HG02885 (cell line): ENCODE data around the gene TMEM86B.

Experiments
- ATAC-seq: cut with Tn5 transposase; IDR thresholded peaks from one replicate; pipeline ENCODE4 v1.9.1; 2021; ENCODE audit warnings: mild to moderate bottlenecking; ENCODE audit not compliant: unreplicated experiment, poor library complexity

The TMEM86B gene

GRCh38 chr19:55257461-55258420, 29.2 kb upstream of the TMEM86B start:
- no peak for ATAC-seq

DNA sequence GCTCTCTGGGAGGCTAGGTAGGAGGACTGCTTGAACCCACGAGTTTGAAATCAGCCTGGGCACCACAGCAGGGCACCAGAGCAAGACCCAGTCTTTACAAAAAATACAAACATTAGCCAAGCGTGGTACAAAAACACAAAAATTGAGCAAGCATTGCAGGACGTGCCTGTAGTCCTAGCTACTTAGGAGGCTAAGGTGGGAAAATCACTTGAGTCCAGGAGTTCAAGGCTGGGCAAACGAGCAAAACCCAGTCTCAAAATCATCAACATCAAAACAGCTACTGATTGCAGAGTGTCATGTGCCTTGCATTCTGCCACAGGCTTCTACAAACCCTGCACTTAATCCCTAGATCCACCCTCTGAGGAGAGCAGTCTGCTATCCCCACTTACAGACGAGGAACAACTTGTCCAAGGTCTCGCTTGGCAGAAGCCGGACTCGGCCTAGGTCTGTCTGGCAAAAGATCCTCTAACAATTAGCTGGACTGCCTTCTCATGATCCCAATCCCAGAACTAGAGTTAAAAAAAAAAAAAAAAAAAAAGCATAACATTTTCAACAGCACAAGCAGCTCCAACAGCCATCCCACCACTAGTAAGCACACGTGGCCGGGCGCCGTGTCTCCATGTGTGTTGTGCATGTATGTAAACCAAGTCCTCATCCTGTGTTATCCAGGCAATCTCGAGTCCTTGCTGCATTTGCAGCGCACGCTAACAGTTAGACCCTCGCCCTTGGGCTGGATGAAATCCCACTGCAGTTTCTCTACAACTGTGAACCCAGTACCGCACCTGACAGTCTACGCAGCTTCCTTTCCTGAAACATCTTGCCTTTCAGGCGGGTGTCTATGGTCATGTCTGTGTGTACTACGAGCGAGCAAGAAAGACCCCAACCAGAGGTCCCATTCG, 28.2 kb upstream of the TMEM86B start:
- ATAC-seq = no peak

DNA sequence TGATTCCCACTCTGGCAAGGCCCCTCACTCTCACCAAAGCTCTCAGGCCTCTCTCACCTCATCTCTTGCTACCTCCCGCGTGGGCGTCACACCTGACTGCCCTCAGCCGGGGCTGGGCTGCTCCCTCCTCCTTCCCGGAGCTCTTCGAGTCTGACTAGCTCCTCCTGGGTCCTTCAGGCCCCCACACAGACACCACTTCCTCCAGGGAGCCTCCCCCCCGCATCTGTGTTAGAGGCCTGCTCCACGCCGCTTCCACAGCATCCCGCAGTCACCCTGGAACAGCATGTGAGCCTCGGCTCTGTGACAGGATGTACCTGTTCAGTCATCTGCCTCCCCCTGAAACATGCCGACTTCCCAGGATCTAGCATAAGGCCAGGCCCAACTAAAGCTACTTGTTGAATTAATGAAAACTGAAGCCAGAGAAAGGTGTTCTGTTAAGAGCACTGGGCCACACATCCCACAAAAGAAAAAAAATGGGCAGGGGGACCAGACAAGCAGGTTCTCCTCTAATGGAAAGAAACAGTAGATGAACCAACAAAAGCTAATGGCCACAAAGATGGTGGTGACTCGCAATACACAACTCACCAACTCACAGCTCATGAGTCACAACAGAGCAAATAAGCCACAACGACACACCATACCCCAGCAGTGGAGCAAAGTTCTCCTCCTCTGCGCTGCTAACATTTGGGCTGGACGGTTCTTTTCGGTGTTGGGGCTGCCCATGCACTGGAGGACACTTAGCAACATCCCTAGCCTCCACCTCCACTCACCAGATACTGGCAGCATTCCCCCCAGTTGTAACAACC, 27.3 kb upstream of the TMEM86B start:
- no peak for ATAC-seq

- ATAC-seq = no peak
Measured at GRCh38 chr19:55254625-55254977, 26.0 kb upstream of the TMEM86B start.

- no peak for ATAC-seq
Measured at GRCh38 chr19:55253842-55254624, 25.5 kb upstream of the TMEM86B start.

DNA sequence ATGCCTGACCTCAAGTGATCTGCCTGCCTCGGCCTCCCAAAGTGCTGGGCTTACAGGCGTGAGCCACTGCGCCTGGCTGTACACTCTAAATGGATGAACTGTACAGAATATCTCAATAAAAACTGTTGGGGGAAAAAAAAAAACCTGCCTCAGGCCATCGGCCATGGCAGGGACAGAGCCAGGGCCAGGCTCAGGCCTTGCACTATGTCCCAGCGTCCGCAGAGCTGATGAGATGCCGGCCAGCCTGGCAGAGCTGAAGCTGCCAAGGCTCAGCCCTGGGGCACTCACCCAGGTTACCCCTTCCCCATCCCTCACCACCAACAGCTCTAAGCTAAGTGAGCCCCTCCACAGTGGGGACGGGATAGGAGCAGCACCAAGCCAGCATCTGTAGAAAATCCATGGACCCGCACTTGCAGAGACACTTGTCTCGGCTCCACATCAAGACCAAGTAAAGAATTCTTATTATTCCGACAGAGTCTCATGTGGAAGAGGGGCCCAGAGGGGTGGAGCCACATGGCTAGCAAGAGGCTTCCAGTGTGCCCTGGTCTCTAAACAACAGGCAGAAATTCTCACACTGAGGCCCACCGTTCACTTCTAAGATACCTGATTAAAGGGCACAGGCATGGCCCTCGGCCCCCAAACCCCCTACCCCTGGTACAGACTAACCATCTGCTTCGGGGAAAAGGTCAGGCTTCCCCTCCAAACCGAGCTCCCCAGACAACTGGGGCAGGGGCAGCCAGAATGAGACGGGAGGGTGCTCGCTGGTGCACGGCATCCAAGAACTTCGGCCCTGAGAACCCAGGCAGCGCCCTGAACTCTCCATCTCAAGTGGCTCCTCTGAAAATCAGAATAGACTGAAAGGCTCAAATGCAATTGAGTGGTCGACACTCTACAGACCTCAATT, 24.4 kb upstream of the TMEM86B start:
- ATAC-seq = no peak

GRCh38 chr19:55251341-55252081, 22.9 kb upstream of the TMEM86B start:
- no peak for ATAC-seq

DNA sequence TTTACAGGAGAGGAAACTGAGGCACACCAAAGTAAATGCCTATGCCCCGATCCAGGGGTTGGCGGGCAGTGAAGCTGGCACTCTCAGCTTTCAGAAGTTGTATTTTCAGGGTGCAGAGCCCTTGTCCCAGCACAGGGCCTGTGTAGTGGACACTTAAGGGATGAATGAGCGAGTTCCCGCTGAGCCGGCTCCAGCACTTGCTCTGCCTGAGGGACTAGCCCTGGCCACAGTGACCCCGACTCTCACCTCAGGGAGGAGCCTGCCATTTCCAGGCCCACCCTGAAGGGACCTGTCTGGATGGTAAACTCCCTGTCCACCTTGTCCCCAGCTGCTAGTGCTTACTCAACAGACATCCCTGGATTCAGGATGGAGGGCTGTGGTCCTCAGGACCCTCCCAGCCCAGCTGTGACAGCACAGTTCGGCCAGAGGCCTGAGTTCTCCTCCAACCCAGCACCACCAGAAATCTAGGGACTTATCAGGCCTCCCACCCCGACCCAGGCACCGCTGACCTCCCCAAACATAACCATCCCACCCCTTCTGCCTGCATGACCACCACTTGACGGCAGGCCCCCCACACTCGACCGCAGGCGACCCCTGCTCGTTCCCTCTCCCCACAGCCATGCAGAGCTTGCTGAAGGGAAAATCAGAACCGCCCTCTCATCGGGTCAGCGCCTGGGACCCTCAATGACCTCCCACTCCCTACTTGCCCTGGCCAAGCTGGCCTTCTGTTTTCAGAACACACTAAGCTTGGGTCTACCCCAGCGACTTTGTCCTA, 21.9 kb upstream of the TMEM86B start:
- no peak for ATAC-seq

DNA sequence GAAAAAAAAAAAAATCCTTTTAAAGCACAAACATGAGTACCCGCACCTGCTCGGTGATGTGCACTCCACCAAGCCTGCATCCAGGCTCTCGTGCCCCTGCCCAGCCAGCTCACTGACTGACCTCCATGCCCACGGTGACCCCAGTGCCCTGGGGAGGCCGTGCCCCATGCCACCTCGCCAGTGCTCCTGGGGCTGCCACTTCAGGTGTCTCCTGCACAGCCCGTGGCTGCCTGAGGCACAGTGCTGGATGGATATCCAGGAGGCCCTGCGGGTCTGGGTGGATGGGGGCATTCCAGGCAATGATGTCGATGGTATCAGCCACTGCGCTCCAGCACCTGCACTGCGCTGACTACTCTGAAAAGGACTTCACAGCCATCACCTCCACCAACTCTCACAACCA, 21.3 kb upstream of the TMEM86B start:
- ATAC-seq = no peak

- ATAC-seq = no peak
Measured at GRCh38 chr19:55248704-55249103, 20.1 kb upstream of the TMEM86B start.

DNA sequence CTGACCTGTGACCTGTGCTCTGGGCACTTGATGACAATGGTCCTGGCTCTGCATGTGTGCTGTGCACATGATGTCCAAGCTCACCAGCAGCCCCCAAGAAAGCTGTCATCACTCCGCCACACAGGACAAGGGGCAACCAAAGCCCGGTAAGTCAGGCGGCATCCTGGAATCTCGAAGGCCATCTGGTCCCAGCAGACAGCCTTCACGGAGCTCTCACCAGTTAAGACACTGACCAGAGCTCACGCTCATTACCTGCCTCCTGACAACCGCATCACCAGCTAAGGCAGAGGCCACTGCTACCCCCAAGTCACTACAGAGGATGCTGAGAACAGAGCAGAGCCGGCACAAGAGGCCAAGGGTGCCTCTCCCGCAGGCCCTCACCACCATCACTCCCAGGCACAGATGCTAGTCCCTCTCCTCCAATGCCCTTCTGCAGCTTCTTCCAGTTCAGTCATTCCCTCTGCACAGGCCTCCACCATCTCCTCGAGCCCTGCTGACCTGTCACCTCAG, 19.7 kb upstream of the TMEM86B start:
- no peak for ATAC-seq

DNA sequence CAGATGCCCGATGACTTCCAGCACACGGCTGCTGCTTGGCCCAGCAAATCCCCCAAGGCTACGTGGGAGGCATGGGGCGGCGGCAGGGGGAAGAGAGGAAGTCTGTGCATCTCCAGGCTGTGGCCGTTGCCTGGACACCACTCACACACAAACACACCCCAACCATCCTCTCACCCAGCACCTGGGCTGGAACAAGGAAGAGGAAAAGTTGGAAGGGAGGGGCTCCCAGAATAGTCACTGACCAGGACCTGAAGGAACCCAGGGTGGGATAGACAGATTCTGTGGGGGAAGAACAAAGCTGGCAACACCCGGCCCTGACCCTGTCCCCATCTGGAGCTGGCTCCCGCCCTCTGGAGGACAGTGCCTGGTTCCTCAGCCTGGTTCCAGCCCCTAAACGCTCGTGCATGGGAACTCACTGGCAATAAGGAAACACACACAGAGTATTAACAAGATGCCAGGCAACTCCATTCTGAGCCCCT, 19.1 kb upstream of the TMEM86B start:
- no peak for ATAC-seq

- no peak for ATAC-seq
Measured at GRCh38 chr19:55246462-55247451, 18.2 kb upstream of the TMEM86B start.

GRCh38 chr19:55245236-55245904, 16.8 kb upstream of the TMEM86B start:
- no peak for ATAC-seq

DNA sequence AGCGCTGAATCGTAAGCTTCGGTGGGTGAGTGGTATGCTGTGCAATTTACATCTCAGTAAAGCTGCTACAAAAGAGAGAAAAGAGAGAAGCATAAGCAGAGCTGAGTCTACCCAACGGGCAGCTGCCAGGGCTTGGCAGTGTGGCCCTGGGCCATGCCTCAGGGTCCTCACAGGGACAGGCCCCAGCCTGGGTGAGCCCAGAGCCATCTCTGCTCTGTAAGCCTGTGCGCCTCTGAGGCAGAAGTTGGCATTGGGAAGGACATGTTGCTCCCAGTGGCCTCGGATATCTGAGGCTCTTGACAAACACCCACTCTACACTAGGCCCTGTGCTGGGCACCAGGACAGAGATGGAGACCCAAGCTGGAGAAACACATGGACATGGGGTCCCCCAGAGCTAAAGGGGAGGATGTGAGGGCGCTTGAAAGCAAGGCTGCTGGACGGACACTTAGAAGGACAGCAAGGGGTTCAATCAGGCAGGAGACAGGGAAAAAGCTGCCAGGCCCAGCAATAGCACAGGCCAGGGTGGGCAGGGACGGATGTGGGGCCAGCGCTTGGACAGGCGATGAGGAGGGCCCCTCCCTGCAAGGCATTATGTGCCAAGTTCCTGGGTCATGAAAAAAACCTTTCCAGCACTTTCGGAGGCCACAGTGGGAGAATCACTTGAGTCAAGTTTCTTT, 15.6 kb upstream of the TMEM86B start:
- ATAC-seq = no peak
